HepG2 (cell line): ENCODE results near the gene PTPRO. TPM values are rescaled to one million over a fixed set of nuclear protein-coding genes. Genes with fewer than 3 reads are reported as not detected.
A peak's percentile ranks its signal among the peaks of the same experiment; 100 is the strongest.

Experiments used
- DPF2 ChIP-seq: sonication (generic); formaldehyde crosslinking; IDR thresholded peaks from 2 replicates; pipeline ENCODE4 v1.4.0; 2020; ENCODE audit warnings: mild to moderate bottlenecking, low read depth, missing genetic modification reagents, borderline replicate concordance
- ETV5 ChIP-seq: IDR thresholded peaks from 2 replicates; pipeline ENCODE4 v1.6.1; 2018; ENCODE audit warnings: missing biosample characterization, missing genetic modification reagents, inconsistent platforms, borderline replicate concordance
- HBP1 ChIP-seq: IDR thresholded peaks from 2 replicates; pipeline ENCODE4 v1.6.1; 2016; ENCODE audit warnings: low read depth, control low read depth
- HMG20B ChIP-seq: conservative IDR thresholded peaks from 2 replicates; pipeline ENCODE4 v1.6.1; 2016; ENCODE audit warnings: missing genetic modification reagents, missing compliant biosample characterization
- HNF4G ChIP-seq, 2 experiments: sonication (generic) in 1 of 2; formaldehyde crosslinking in 1 of 2; IDR thresholded peaks; 2 replicates each; pipeline versions ENCODE4 v1.4.0 to v1.6.1; 2011 to 2020; ENCODE audit warnings: borderline replicate concordance in 2 of 2, low read depth in 2 of 2, mild to moderate bottlenecking in 2 of 2, low read length in 1 of 2, missing genetic modification reagents in 1 of 2, moderate library complexity in 1 of 2
- HOXA3 ChIP-seq: sonication (generic); formaldehyde crosslinking; IDR thresholded peaks from 2 replicates; pipeline ENCODE4 v1.5.0; 2020; ENCODE audit warnings: missing genetic modification reagents
- HOXA9 ChIP-seq: sonication (generic); formaldehyde crosslinking; IDR thresholded peaks from 2 replicates; pipeline ENCODE4 v1.8.1; 2022; ENCODE audit warnings: missing genetic modification reagents, mild to moderate bottlenecking, moderate library complexity, borderline replicate concordance
- KLF6 ChIP-seq: IDR thresholded peaks from 2 replicates; pipeline ENCODE4 v1.8.0; 2016; ENCODE audit warnings: missing biosample characterization, missing genetic modification reagents
- LCORL ChIP-seq, 2 experiments: fragments of 450-650 bp in 1 of 2; sonication (generic) in 1 of 2; formaldehyde crosslinking in 1 of 2; IDR thresholded peaks; 2 replicates each; pipeline versions ENCODE4 v1.5.0 to v1.6.1; 2017 to 2020; ENCODE audit warnings: antibody characterized with exemption in 1 of 2, missing genetic modification reagents in 1 of 2
- MIXL1 ChIP-seq: IDR thresholded peaks from 2 replicates; pipeline ENCODE4 v1.6.1; 2016
- MLX ChIP-seq: IDR thresholded peaks from 2 replicates; pipeline ENCODE4 v1.6.1; 2016
- NKX3-1 ChIP-seq: sonication (generic); formaldehyde crosslinking; IDR thresholded peaks from 2 replicates; pipeline ENCODE4 v1.5.0; 2020; ENCODE audit warnings: missing genetic modification reagents
- PAF1 ChIP-seq: IDR thresholded peaks from 2 replicates; pipeline ENCODE4 v1.6.1; 2016; ENCODE audit warnings: missing genetic modification reagents, missing compliant biosample characterization
- SKI ChIP-seq: fragments of 450-650 bp; IDR thresholded peaks from one replicate; pipeline ENCODE4 v1.6.1; 2018; ENCODE audit warnings: mild to moderate bottlenecking; ENCODE audit not compliant: partially characterized antibody
- TBX2 ChIP-seq: sonication (generic); formaldehyde crosslinking; IDR thresholded peaks from 2 replicates; pipeline ENCODE4 v1.5.0; 2020; ENCODE audit warnings: missing genetic modification reagents, mild to moderate bottlenecking, borderline replicate concordance
- ZNF607 ChIP-seq: sonication (generic); formaldehyde crosslinking; IDR thresholded peaks from 2 replicates; pipeline ENCODE4 v1.5.1; 2020; ENCODE audit warnings: missing genetic modification reagents, mild to moderate bottlenecking, borderline replicate concordance
- polyA plus RNA-seq, 8 experiments: library from polyadenylated mRNA; depleted of rRNA in 3 of 8; stranded (reverse) in 7 of 8; unstranded in 1 of 8; fragments of >200 nt; fragmentation: Illumina TruSeq in 4 of 8; extraction: Trizol in 4 of 8; gene quantifications; 2 replicates each; pipeline versions ENCODE4 v1.2.1 to v1.2.3, GENCODE V29; 2011 to 2016; ENCODE audit warnings: low read depth in 4 of 8, missing spikeins in 1 of 8, mixed read lengths in 1 of 8; ENCODE audit not compliant: insufficient read depth in 1 of 8
- total RNA-seq, 5 experiments: library from RNA; depleted of rRNA; stranded (reverse); fragments of >200 nt; fragmentation: Illumina TruSeq; extraction: Trizol; gene quantifications; 2 replicates each; pipeline ENCODE4 v1.2.3, GENCODE V29; 2016; ENCODE audit warnings: low read depth in 1 of 5
- TF ChIP-seq, protein P1 (sequence below): sonication (generic); formaldehyde crosslinking; IDR thresholded peaks from 2 replicates; pipeline ENCODE4 v1.5.1; 2020; ENCODE audit warnings: mild to moderate bottlenecking, missing genetic modification reagents, borderline replicate concordance
- TF ChIP-seq, protein P2 (sequence below): IDR thresholded peaks from 2 replicates; pipeline ENCODE4 v1.6.1; 2012; ENCODE audit warnings: low read depth, low read length, improper control_type of control experiment
- TF ChIP-seq, protein P3 (sequence below): sonication (generic); formaldehyde crosslinking; IDR thresholded peaks from 2 replicates; pipeline ENCODE4 v1.8.1; 2023; ENCODE audit warnings: mild to moderate bottlenecking, moderate library complexity, missing genetic modification reagents

PTPRO gene
- total and polyA plus RNA-seq, 2 of the 13 experiments (the other 11 are each of a cell fraction or from before 2014, with no cell fraction given): 0.04 TPM; not detected in 1

DNA sequence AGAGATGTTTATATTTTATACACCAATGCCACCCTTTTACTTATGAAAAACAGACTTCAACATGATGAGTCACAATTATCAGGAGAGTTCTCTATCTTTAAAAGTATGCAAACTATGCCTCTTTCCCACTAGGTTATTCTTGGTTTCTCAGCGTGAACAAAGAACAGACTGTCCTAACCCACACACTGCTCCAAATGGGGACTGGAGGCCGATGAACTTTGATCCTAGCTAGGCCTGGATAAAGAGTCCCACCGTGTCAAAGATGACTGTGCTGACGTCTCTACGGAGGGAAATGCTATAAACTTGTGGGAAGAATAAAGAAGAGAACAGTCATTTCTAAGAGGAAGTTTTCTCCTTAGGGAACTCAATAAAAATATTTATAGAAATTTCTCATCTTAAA is 306.8 kb downstream of the PTPRO start (continued):
- TF ChIP-seq, protein P1, sequence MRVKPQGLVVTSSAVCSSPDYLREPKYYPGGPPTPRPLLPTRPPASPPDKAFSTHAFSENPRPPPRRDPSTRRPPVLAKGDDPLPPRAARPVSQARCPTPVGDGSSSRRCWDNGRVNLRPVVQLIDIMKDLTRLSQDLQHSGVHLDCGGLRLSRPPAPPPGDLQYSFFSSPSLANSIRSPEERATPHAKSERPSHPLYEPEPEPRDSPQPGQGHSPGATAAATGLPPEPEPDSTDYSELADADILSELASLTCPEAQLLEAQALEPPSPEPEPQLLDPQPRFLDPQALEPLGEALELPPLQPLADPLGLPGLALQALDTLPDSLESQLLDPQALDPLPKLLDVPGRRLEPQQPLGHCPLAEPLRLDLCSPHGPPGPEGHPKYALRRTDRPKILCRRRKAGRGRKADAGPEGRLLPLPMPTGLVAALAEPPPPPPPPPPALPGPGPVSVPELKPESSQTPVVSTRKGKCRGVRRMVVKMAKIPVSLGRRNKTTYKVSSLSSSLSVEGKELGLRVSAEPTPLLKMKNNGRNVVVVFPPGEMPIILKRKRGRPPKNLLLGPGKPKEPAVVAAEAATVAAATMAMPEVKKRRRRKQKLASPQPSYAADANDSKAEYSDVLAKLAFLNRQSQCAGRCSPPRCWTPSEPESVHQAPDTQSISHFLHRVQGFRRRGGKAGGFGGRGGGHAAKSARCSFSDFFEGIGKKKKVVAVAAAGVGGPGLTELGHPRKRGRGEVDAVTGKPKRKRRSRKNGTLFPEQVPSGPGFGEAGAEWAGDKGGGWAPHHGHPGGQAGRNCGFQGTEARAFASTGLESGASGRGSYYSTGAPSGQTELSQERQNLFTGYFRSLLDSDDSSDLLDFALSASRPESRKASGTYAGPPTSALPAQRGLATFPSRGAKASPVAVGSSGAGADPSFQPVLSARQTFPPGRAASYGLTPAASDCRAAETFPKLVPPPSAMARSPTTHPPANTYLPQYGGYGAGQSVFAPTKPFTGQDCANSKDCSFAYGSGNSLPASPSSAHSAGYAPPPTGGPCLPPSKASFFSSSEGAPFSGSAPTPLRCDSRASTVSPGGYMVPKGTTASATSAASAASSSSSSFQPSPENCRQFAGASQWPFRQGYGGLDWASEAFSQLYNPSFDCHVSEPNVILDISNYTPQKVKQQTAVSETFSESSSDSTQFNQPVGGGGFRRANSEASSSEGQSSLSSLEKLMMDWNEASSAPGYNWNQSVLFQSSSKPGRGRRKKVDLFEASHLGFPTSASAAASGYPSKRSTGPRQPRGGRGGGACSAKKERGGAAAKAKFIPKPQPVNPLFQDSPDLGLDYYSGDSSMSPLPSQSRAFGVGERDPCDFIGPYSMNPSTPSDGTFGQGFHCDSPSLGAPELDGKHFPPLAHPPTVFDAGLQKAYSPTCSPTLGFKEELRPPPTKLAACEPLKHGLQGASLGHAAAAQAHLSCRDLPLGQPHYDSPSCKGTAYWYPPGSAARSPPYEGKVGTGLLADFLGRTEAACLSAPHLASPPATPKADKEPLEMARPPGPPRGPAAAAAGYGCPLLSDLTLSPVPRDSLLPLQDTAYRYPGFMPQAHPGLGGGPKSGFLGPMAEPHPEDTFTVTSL (CRISPR knock-in tag): peak; percentile 94; the same call in 1 of the 2 replicates
- TF ChIP-seq ETV5 (CRISPR knock-in tag) (peak; percentile 23; the same call in 1 of the 2 replicates), NKX3-1 (CRISPR knock-in tag) (no peak), ZNF607 (no peak), PAF1 (CRISPR knock-in tag) (no peak), SKI (peak; percentile 27), LCORL (IDR thresholded peaks at IDR 0.05) (no peak), LCORL (CRISPR knock-in tag; IDR thresholded peaks at IDR 0.05) (peak; percentile 62; the same call in 1 of the 2 replicates), KLF6 (CRISPR knock-in tag) (no peak), HOXA3 (CRISPR knock-in tag) (peak; percentile 77), HNF4G (IDR thresholded peaks at IDR 0.05; ENCODE audit: borderline replicate concordance, low read depth, low read length) (peak; percentile 87), HNF4G (CRISPR knock-in tag; IDR thresholded peaks at IDR 0.05; ENCODE audit: borderline replicate concordance, low read depth) (peak; percentile 74; the same call in 1 of the 2 replicates), HMG20B (0 out of 2 replicates have a peak, but pooled peaks have one; percentile 44), MIXL1 (CRISPR knock-in tag) (peak; percentile 38), DPF2 (CRISPR knock-in tag) (0 out of 2 replicates have a peak, but pooled peaks have one; percentile 53), MLX (CRISPR knock-in tag) (peak; percentile 38; the same call in 1 of the 2 replicates), HOXA9 (CRISPR knock-in tag) (no peak), HBP1 (no peak), TBX2 (CRISPR knock-in tag) (peak; percentile 29; the same call in 1 of the 2 replicates)
- TF ChIP-seq, protein P2, sequence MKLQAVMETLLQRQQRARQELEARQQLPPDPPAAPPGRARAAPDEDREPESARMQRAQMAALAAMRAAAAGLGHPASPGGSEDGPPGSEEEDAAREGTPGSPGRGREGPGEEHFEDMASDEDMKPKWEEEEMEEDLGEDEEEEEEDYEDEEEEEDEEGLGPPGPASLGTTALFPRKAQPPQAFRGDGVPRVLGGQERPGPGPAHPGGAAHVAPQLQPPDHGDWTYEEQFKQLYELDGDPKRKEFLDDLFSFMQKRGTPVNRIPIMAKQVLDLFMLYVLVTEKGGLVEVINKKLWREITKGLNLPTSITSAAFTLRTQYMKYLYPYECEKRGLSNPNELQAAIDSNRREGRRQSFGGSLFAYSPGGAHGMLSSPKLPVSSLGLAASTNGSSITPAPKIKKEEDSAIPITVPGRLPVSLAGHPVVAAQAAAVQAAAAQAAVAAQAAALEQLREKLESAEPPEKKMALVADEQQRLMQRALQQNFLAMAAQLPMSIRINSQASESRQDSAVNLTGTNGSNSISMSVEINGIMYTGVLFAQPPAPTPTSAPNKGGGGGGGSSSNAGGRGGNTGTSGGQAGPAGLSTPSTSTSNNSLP: peak; percentile 84
- TF ChIP-seq, protein P3, sequence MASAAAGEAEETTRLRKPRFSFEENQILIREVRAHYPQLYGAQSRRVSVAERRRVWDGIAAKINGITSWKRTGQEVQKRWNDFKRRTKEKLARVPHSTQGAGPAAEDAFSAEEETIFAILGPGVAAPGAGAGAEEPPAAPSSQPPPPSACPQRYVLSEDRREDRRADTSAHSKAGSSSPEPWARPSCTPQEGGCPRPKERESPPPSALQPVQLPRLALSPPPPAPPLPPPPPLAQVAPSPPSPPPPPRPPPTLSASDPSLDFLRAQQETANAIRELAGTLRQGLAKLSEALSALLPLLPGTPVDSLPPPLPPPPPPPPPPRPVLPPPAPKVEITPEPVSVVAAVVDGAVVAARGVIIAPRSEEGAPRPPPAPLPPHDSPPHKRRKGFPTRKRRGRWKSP: 0 out of 2 replicates have a peak, but pooled peaks have one; percentile 25
